HG03045 (cell line): ENCODE data around the gene EFR3B.
"Not testable (repeated sequence)": the region's sequence is repeated elsewhere in the genome, so short reads cannot be mapped to it uniquely, and the experiment has no call there.

Experiments
- ATAC-seq: cut with Tn5 transposase; IDR thresholded peaks from one replicate; pipeline ENCODE4 v1.9.1; 2021; ENCODE audit warnings: mild to moderate bottlenecking, moderate library complexity; ENCODE audit not compliant: unreplicated experiment

EFR3B gene

GRCh38 chr2:25102352-25102751 is 60.5 kb downstream of the EFR3B start:
- ATAC-seq: not testable (repeated sequence)

- no peak for ATAC-seq
Measured at GRCh38 chr2:25103287-25103871, 61.5 kb downstream of the EFR3B start.

GRCh38 chr2:25104736-25105135 is 62.9 kb downstream of the EFR3B start:
- no peak for ATAC-seq

GRCh38 chr2:25105336-25106085 is 63.6 kb downstream of the EFR3B start:
- no peak for ATAC-seq

GRCh38 chr2:25109822-25110221 is 67.9 kb downstream of the EFR3B start:
- ATAC-seq: no peak

- ATAC-seq: no peak
Measured at GRCh38 chr2:25112113-25112512, 70.2 kb downstream of the EFR3B start.

GRCh38 chr2:25115249-25115883 is 73.5 kb downstream of the EFR3B start:
- ATAC-seq: no peak

GRCh38 chr2:25115902-25116301 is 74.0 kb downstream of the EFR3B start:
- no peak for ATAC-seq

- ATAC-seq: no peak
Measured at GRCh38 chr2:25116956-25117355, 75.1 kb downstream of the EFR3B start.

GRCh38 chr2:25119263-25119662 is 77.4 kb downstream of the EFR3B start:
- ATAC-seq: no peak

GRCh38 chr2:25122367-25122766 is 80.5 kb downstream of the EFR3B start:
- no peak for ATAC-seq

- ATAC-seq: no peak
Measured at GRCh38 chr2:25123682-25124081, 81.8 kb downstream of the EFR3B start.

- ATAC-seq: no peak
Measured at GRCh38 chr2:25125189-25125588, 83.3 kb downstream of the EFR3B start.

GRCh38 chr2:25125976-25126375 is 84.1 kb downstream of the EFR3B start:
- no peak for ATAC-seq

- ATAC-seq: not testable (repeated sequence)
Measured at GRCh38 chr2:25127071-25127470, 85.2 kb downstream of the EFR3B start.

GRCh38 chr2:25127646-25128045 is 85.8 kb downstream of the EFR3B start:
- no peak for ATAC-seq

GRCh38 chr2:25129901-25130520 is 88.1 kb downstream of the EFR3B start:
- no peak for ATAC-seq

GRCh38 chr2:25131253-25131566 is 89.3 kb downstream of the EFR3B start:
- no peak for ATAC-seq

- ATAC-seq: no peak
Measured at GRCh38 chr2:25131567-25132298, 89.9 kb downstream of the EFR3B start.

- no peak for ATAC-seq
Measured at GRCh38 chr2:25132299-25132635, 90.4 kb downstream of the EFR3B start.

GRCh38 chr2:25132693-25133092 is 90.8 kb downstream of the EFR3B start:
- no peak for ATAC-seq
